Prostate gland (tissue), 2 donors: ENCODE measurements around the gene PDK3.

Source experiments
- CTCF ChIP-seq, 4 experiments: fragments of 200-600 bp in 2 of 4; fragments of 450-650 bp in 2 of 4; sonication (generic) in 2 of 4; IDR thresholded peaks; 1 replicate in 3 of 4; 2 replicates in 1 of 4; pipeline ENCODE4 v1.5.1; 2016 to 2019; ENCODE audit warnings: antibody characterized with exemption in 4 of 4, mild to moderate bottlenecking in 2 of 4, moderate library complexity in 2 of 4
- POLR2A ChIP-seq: fragments of 450-650 bp; IDR thresholded peaks from one replicate; pipeline ENCODE4 v1.6.1; 2016; ENCODE audit warnings: antibody characterized with exemption, mild to moderate bottlenecking

DNA sequence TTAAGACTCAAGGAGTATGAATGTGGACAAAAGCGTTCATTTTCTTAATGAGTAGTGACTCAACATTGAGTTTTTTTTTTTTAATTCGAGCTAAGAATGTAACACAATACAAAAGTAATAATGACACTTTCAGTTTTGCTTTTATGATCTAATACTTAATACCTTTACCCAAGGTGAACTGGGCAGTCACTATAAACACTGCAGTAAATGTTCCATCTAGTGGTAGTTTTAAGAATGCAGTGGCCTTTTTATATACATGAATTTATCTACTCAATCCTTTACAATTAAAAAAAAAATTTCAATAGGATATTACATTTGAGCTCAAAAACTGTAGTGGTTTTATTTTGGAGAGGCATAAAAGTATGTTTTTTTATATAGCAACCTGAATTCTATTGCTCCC lies 33.9 kb downstream of the PDK3 start:
- TF ChIP-seq CTCF (IDR thresholded peaks at IDR 0.05) (peak in 3 of 4 experiments; percentile 49 to 84 (median 75)), POLR2A (no peak)
